Mesenchymal stem cell (in vitro differentiated cells and primary cell): ENCODE measurements around the gene EDNRA.

Source experiments
- DNase-seq: peaks from one replicate; pipeline ENCODE4 v3.0.0-alpha.2; 2013
- H2AFZ ChIP-seq: one replicate; pipeline ENCODE4 v1.6.1; 2013; ENCODE audit warnings: low read depth, mild to moderate bottlenecking, control low read depth, inconsistent platforms, low read length, moderate library complexity
- H2AK5ac ChIP-seq: 2 replicates; pipeline ENCODE4 v1.6.1; 2013; ENCODE audit warnings: low read length, moderate library complexity, mild to moderate bottlenecking, inconsistent platforms; ENCODE audit not compliant: severe bottlenecking
- H2BK120ac ChIP-seq: one replicate; pipeline ENCODE4 v1.6.1; 2013; ENCODE audit warnings: low read depth, mild to moderate bottlenecking, inconsistent platforms, low read length, moderate library complexity
- H2BK12ac ChIP-seq, 2 experiments: one replicate each; pipeline ENCODE4 v1.6.1; 2013; ENCODE audit warnings: inconsistent platforms in 2 of 2, low read length in 2 of 2, mild to moderate bottlenecking in 2 of 2, moderate library complexity in 2 of 2, control low read depth in 1 of 2
- H2BK15ac ChIP-seq: one replicate; pipeline ENCODE4 v1.6.1; 2013; ENCODE audit warnings: mild to moderate bottlenecking, low read depth, inconsistent platforms; ENCODE audit not compliant: poor library complexity, severe bottlenecking
- H2BK5ac ChIP-seq: 2 replicates; pipeline ENCODE4 v1.6.1; 2013; ENCODE audit warnings: low read depth, mild to moderate bottlenecking, low read length, control low read depth, inconsistent platforms; ENCODE audit not compliant: poor library complexity, severe bottlenecking
- H3K14ac ChIP-seq, 2 experiments: one replicate each; pipeline ENCODE4 v1.6.1; 2013; ENCODE audit warnings: inconsistent platforms in 2 of 2, low read length in 2 of 2, control low read depth in 1 of 2, mild to moderate bottlenecking in 1 of 2, moderate library complexity in 1 of 2
- H3K18ac ChIP-seq, 2 experiments: one replicate each; pipeline ENCODE4 v1.6.1; 2013; ENCODE audit warnings: inconsistent platforms in 2 of 2, low read length in 2 of 2, control low read depth in 1 of 2, low read depth in 1 of 2, mild to moderate bottlenecking in 1 of 2
- H3K23ac ChIP-seq, 2 experiments: one replicate each; pipeline ENCODE4 v1.6.1; 2013; ENCODE audit warnings: inconsistent platforms in 2 of 2, low read length in 2 of 2, mild to moderate bottlenecking in 2 of 2, moderate library complexity in 2 of 2, control low read depth in 1 of 2
- H3K27ac ChIP-seq: 2 replicates; pipeline ENCODE4 v1.5.1; 2013; ENCODE audit warnings: mild to moderate bottlenecking, moderate library complexity, low read length, control low read depth, inconsistent platforms; ENCODE audit not compliant: poor library complexity, severe bottlenecking
- H3K27me3 ChIP-seq, 2 experiments: 2 replicates each; pipeline versions ENCODE4 v1.6.1 to v1.7.0; 2013; ENCODE audit warnings: low read length in 2 of 2, mild to moderate bottlenecking in 2 of 2, moderate library complexity in 2 of 2, control low read depth in 1 of 2, inconsistent platforms in 1 of 2; ENCODE audit not compliant: control insufficient read depth in 1 of 2, insufficient read depth in 1 of 2
- H3K36me3 ChIP-seq, 2 experiments: 2 replicates each; pipeline versions ENCODE4 v1.6.1 to v1.7.0; 2013; ENCODE audit warnings: low read length in 2 of 2, control low read depth in 1 of 2, inconsistent platforms in 1 of 2, low read depth in 1 of 2, mild to moderate bottlenecking in 1 of 2; ENCODE audit not compliant: insufficient read depth in 2 of 2, control insufficient read depth in 1 of 2
- H3K4ac ChIP-seq, 2 experiments: one replicate each; pipeline ENCODE4 v1.6.1; 2013; ENCODE audit warnings: inconsistent platforms in 2 of 2, low read length in 2 of 2, mild to moderate bottlenecking in 2 of 2, moderate library complexity in 2 of 2, control low read depth in 1 of 2, low read depth in 1 of 2
- H3K4me1 ChIP-seq: 2 replicates; pipeline ENCODE4 v1.6.1; 2013; ENCODE audit warnings: low read depth, low read length, control low read depth; ENCODE audit not compliant: control insufficient read depth, insufficient read depth
- H3K4me2 ChIP-seq: 2 replicates; pipeline ENCODE4 v1.6.1; 2013; ENCODE audit warnings: low read length, mild to moderate bottlenecking, inconsistent platforms; ENCODE audit not compliant: poor library complexity, severe bottlenecking
- H3K4me3 ChIP-seq, 2 experiments: 2 replicates each; pipeline versions ENCODE4 v1.5.1 to v1.7.0; 2013; ENCODE audit warnings: low read length in 2 of 2, mild to moderate bottlenecking in 2 of 2, control low read depth in 1 of 2, low read depth in 1 of 2; ENCODE audit not compliant: insufficient read depth in 1 of 2
- H3K79me1 ChIP-seq: replicated peaks from 2 replicates; pipeline ENCODE4 v1.6.1; 2013; ENCODE audit warnings: mild to moderate bottlenecking, control low read depth, low read length, inconsistent platforms; ENCODE audit not compliant: poor library complexity, severe bottlenecking
- H3K9ac ChIP-seq: 2 replicates; pipeline ENCODE4 v1.7.0; 2013; ENCODE audit warnings: mild to moderate bottlenecking, low read length, moderate library complexity
- H3K9me3 ChIP-seq: 2 replicates; pipeline ENCODE4 v1.7.0; 2013; ENCODE audit warnings: mild to moderate bottlenecking, low read length; ENCODE audit not compliant: control insufficient read depth
- H4K8ac ChIP-seq: one replicate; pipeline ENCODE4 v1.6.1; 2013; ENCODE audit warnings: inconsistent platforms, mild to moderate bottlenecking, low read length, moderate library complexity
- H4K91ac ChIP-seq: one replicate; pipeline ENCODE4 v1.6.1; 2013; ENCODE audit warnings: mild to moderate bottlenecking, low read length, inconsistent platforms
- WGBS: methylation state at CpG from one replicate; pipeline ENCODE4 v1.1.7; 2013; ENCODE audit warnings: mixed read lengths; 5-methylcytosine and 5-hydroxymethylcytosine counted together

Gene EDNRA

DNA sequence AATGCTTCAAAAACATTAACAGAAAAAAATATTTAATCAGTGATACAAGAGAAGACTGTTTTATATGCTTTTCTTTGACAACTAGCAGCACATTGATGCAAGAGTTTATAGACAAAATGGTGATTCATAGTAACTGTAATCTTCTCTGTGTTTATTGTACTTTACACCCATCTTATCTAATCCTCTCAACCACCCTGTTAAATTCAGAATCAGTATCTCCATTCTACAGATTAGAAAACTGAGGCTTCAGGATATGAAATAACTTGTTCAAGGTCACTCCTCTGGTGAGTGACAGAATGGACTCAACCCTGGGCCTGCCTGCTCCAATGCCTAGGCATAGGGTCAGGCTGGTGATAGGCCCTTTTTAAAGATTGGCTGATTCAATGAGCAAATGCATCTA lies 110.2 kb downstream of the EDNRA start:
- DNase-seq: peak; percentile 30

DNA sequence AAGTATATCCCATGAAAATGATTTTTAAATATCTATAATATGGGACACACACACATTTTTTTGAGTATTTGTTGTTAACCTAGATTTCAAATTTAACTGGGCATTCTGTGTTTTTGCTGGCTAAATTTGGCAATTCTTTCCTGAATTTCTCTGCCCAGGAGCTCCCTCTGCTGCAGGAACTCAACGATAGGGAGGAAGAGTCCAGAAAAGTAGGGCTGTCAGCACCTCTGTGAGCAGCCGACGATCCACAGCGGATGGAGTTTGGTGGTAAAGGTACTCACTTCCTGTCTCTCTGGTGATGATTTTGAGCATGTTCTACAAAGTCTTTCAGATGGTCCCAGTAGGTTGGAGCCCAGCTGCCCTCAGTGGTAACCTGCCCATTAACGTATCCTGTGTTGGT lies 113.2 kb downstream of the EDNRA start:
- no peak overlapping the region for H3K14ac ChIP-seq
- no peaks in the 10 kb centered on the region for H3K27me3 ChIP-seq
- H2BK12ac ChIP-seq: no peak overlapping the region
- H2AFZ ChIP-seq: no peak overlapping the region
- H2BK15ac ChIP-seq: no peak overlapping the region
- H3K79me1 ChIP-seq: no peaks in the 10 kb centered on the region
- no peak overlapping the region for H3K23ac ChIP-seq
- H2BK5ac ChIP-seq: no peak overlapping the region
- 81% methylated on average over 5 of the region's 5 CpGs for WGBS
- no peaks in the 10 kb centered on the region for H3K9me3 ChIP-seq
- no peak overlapping the region for H3K4ac ChIP-seq
- no peak overlapping the region for H3K18ac ChIP-seq
- H3K4me1 ChIP-seq: peaks cover 5% of the 10 kb centered on the region
- H4K91ac ChIP-seq: no peak overlapping the region
- no peak overlapping the region for H2BK120ac ChIP-seq
- no peak overlapping the region for H2AK5ac ChIP-seq
- no peak overlapping the region for H3K4me3 ChIP-seq
- no peak overlapping the region for H3K27ac ChIP-seq
- no peak overlapping the region for H3K4me2 ChIP-seq
- H3K9ac ChIP-seq: no peak overlapping the region
- peak overlapping the region; percentile 4 for H4K8ac ChIP-seq
- H3K36me3 ChIP-seq: no peaks in the 10 kb centered on the region
- no peak for DNase-seq

More for the DNA sequence above, 110.2 kb downstream of the EDNRA start:
- Histone ChIP-seq H3K9ac (peak overlapping the region; percentile 64), H3K27me3 (no peaks in the 10 kb centered on the region), H3K4me2 (no peak overlapping the region), H3K79me1 (no peaks in the 10 kb centered on the region), H4K8ac (no peak overlapping the region), H3K18ac (no peak overlapping the region), H3K4me1 (peaks cover 4% of the 10 kb centered on the region), H3K27ac (no peak overlapping the region), H3K36me3 (no peaks in the 10 kb centered on the region), H2BK5ac (no peak overlapping the region), H3K9me3 (no peaks in the 10 kb centered on the region), H3K4me3 (no peak overlapping the region), H3K23ac (no peak overlapping the region), H2BK12ac (no peak overlapping the region), H2BK15ac (no peak overlapping the region), H3K14ac (no peak overlapping the region), H4K91ac (no peak overlapping the region), H2AK5ac (no peak overlapping the region), H2BK120ac (no peak overlapping the region), H3K4ac (no peak overlapping the region), H2AFZ (no peak overlapping the region)
